GM21381 (cell line): ENCODE data around the gene ROBO2.

Experiments used
- ATAC-seq: cut with Tn5 transposase; IDR thresholded peaks from one replicate; pipeline ENCODE4 v1.9.1; 2021; ENCODE audit warnings: mild to moderate bottlenecking, moderate library complexity; ENCODE audit not compliant: unreplicated experiment

Gene ROBO2

GRCh38 chr3:77186319-77186718, 146.4 kb downstream of the ROBO2 start:
- ATAC-seq: no peak

GRCh38 chr3:77186728-77187127, 146.8 kb downstream of the ROBO2 start:
- ATAC-seq: no peak

GRCh38 chr3:77188210-77188609, 148.3 kb downstream of the ROBO2 start:
- no peak for ATAC-seq

- ATAC-seq: no peak
Measured at GRCh38 chr3:77189258-77189657, 149.4 kb downstream of the ROBO2 start.

- no peak for ATAC-seq
Measured at GRCh38 chr3:77189684-77190083, 149.8 kb downstream of the ROBO2 start.

- no peak for ATAC-seq
Measured at GRCh38 chr3:77190374-77190773, 150.5 kb downstream of the ROBO2 start.

- no peak for ATAC-seq
Measured at GRCh38 chr3:77191014-77191413, 151.1 kb downstream of the ROBO2 start.

- ATAC-seq: no peak
Measured at GRCh38 chr3:77191640-77192039, 151.7 kb downstream of the ROBO2 start.

GRCh38 chr3:77195766-77196545, 156.1 kb downstream of the ROBO2 start:
- no peak for ATAC-seq

- ATAC-seq: no peak
Measured at GRCh38 chr3:77197408-77197807, 157.5 kb downstream of the ROBO2 start.

- ATAC-seq: no peak
Measured at GRCh38 chr3:77203851-77204250, 164.0 kb downstream of the ROBO2 start.

- ATAC-seq: no peak
Measured at GRCh38 chr3:77204788-77205187, 164.9 kb downstream of the ROBO2 start.

- no peak for ATAC-seq
Measured at GRCh38 chr3:77207753-77208152, 167.9 kb downstream of the ROBO2 start.

- no peak for ATAC-seq
Measured at GRCh38 chr3:77222701-77223100, 182.8 kb downstream of the ROBO2 start.

- ATAC-seq: no peak
Measured at GRCh38 chr3:77227567-77227966, 187.7 kb downstream of the ROBO2 start.

GRCh38 chr3:77232557-77232956, 192.7 kb downstream of the ROBO2 start:
- no peak for ATAC-seq

- ATAC-seq: no peak
Measured at GRCh38 chr3:77234004-77234403, 194.1 kb downstream of the ROBO2 start.

- ATAC-seq: no peak
Measured at GRCh38 chr3:77236118-77236517, 196.2 kb downstream of the ROBO2 start.

- ATAC-seq: no peak
Measured at GRCh38 chr3:77240072-77240650, 200.3 kb downstream of the ROBO2 start.

- no peak for ATAC-seq
Measured at GRCh38 chr3:77242371-77242770, 202.5 kb downstream of the ROBO2 start.

GRCh38 chr3:77244981-77245380, 205.1 kb downstream of the ROBO2 start:
- no peak for ATAC-seq

GRCh38 chr3:77247061-77247460, 207.2 kb downstream of the ROBO2 start:
- no peak for ATAC-seq

GRCh38 chr3:77247817-77248216, 207.9 kb downstream of the ROBO2 start:
- no peak for ATAC-seq
